Measurements from ENCODE around the gene MOGAT1.

GRCh38 chr2:222703091-222703490, 31.6 kb downstream of the MOGAT1 start:
- TF ChIP-seq SUZ12 (IDR thresholded peaks at IDR 0.05; ENCODE audit: extremely low read depth, insufficient read depth, insufficient read length) (no peak), ZNF274 (IDR thresholded peaks at IDR 0.05; ENCODE audit: low read depth, low read length) (no peak), YY1 (IDR thresholded peaks at IDR 0.05; ENCODE audit: insufficient read depth, insufficient read length) (no peak)

Data from NT2/D1 (cell line).